ENCODE data around the gene STK39.
A peak's percentile ranks its signal among the peaks of the same experiment; 100 is the strongest.

The STK39 gene

GRCh38 chr2:168089200-168089599, 158.2 kb downstream of the STK39 start:
- Histone ChIP-seq H2AFZ (ENCODE audit: low read depth, low read length) (no peak overlapping the region), H3K14ac (ENCODE audit: low read length in 2 of 2) (no peak overlapping the region), H3K9me3 (ENCODE audit: control insufficient read depth, low read length) (no peaks in the 10 kb centered on the region), H2BK15ac (ENCODE audit: low read depth, poor library complexity, severe bottlenecking) (no peak overlapping the region), H4K8ac (ENCODE audit: low read length) (no peak overlapping the region), H3K27me3 (ENCODE audit: control insufficient read depth in 1 of 2, insufficient read depth in 1 of 2, low read length in 2 of 2) (no peaks in the 10 kb centered on the region), H3K18ac (ENCODE audit: low read depth in 1 of 2, low read length in 2 of 2) (no peak overlapping the region), H3K4ac (ENCODE audit: low read depth in 1 of 2, low read length in 2 of 2) (no peak overlapping the region), H3K4me2 (ENCODE audit: low read length, poor library complexity, severe bottlenecking) (no peak overlapping the region), H2BK12ac (ENCODE audit: low read length in 2 of 2) (no peak overlapping the region), H2BK5ac (ENCODE audit: low read depth, low read length, poor library complexity, severe bottlenecking) (no peak overlapping the region), H3K27ac (ENCODE audit: low read length, poor library complexity, severe bottlenecking) (no peak overlapping the region), H3K4me1 (ENCODE audit: control insufficient read depth, insufficient read depth, low read depth, low read length) (no peaks in the 10 kb centered on the region), H3K4me3 (ENCODE audit: insufficient read depth in 1 of 2, low read depth in 1 of 2, low read length in 2 of 2) (no peak overlapping the region), H3K79me1 (replicated peaks; ENCODE audit: low read length, poor library complexity, severe bottlenecking) (peaks cover 24% of the 10 kb centered on the region), H2BK120ac (ENCODE audit: low read depth, low read length) (no peak overlapping the region), H2AK5ac (ENCODE audit: low read length, severe bottlenecking) (no peak overlapping the region), H4K91ac (ENCODE audit: low read length) (no peak overlapping the region), H3K36me3 (ENCODE audit: control insufficient read depth in 1 of 2, insufficient read depth in 2 of 2, low read depth in 1 of 2, low read length in 2 of 2) (peaks cover 6 to 12% of the 10 kb centered on the region in 2 experiments), H3K9ac (ENCODE audit: low read length) (no peak overlapping the region), H3K23ac (ENCODE audit: low read length in 2 of 2) (no peak overlapping the region)
- DNase-seq = no peak
- WGBS = no CpG with 5 or more reads among the region's 1 CpG

- WGBS = 81% methylated on average over 3 of the region's 4 CpGs
Observed at GRCh38 chr2:168087401-168087800, 160.0 kb downstream of the STK39 start.

GRCh38 chr2:168086851-168087250, 160.5 kb downstream of the STK39 start:
- H3K4ac ChIP-seq (ENCODE audit: low read depth in 1 of 2, low read length in 2 of 2) = no peak overlapping the region
- H3K4me1 ChIP-seq (ENCODE audit: control insufficient read depth, insufficient read depth, low read depth, low read length) = no peaks in the 10 kb centered on the region
- H3K14ac ChIP-seq (ENCODE audit: low read length in 2 of 2) = no peak overlapping the region
- no peak overlapping the region for H2BK120ac ChIP-seq (ENCODE audit: low read depth, low read length)
- H3K23ac ChIP-seq (ENCODE audit: low read length in 2 of 2) = no peak overlapping the region
- H2BK15ac ChIP-seq (ENCODE audit: low read depth, poor library complexity, severe bottlenecking) = no peak overlapping the region
- peaks cover 3 to 5% of the 10 kb centered on the region in 2 experiments for H3K36me3 ChIP-seq (ENCODE audit: control insufficient read depth in 1 of 2, insufficient read depth in 2 of 2, low read depth in 1 of 2, low read length in 2 of 2)
- H2BK12ac ChIP-seq (ENCODE audit: low read length in 2 of 2) = no peak overlapping the region
- no peak overlapping the region for H2BK5ac ChIP-seq (ENCODE audit: low read depth, low read length, poor library complexity, severe bottlenecking)
- no peak overlapping the region for H4K8ac ChIP-seq (ENCODE audit: low read length)
- H3K27me3 ChIP-seq (ENCODE audit: control insufficient read depth in 1 of 2, insufficient read depth in 1 of 2, low read length in 2 of 2) = no peaks in the 10 kb centered on the region
- 91% methylated on average over 5 of the region's 5 CpGs for WGBS
- no peak overlapping the region for H2AFZ ChIP-seq (ENCODE audit: low read depth, low read length)
- DNase-seq = no peak
- no peak overlapping the region for H3K27ac ChIP-seq (ENCODE audit: low read length, poor library complexity, severe bottlenecking)
- no peak overlapping the region for H3K9ac ChIP-seq (ENCODE audit: low read length)
- H3K79me1 ChIP-seq (replicated peaks; ENCODE audit: low read length, poor library complexity, severe bottlenecking) = peaks cover 22% of the 10 kb centered on the region
- no peak overlapping the region for H3K4me2 ChIP-seq (ENCODE audit: low read length, poor library complexity, severe bottlenecking)
- no peak overlapping the region for H2AK5ac ChIP-seq (ENCODE audit: low read length, severe bottlenecking)
- H3K4me3 ChIP-seq (ENCODE audit: insufficient read depth in 1 of 2, low read depth in 1 of 2, low read length in 2 of 2) = no peak overlapping the region
- no peaks in the 10 kb centered on the region for H3K9me3 ChIP-seq (ENCODE audit: control insufficient read depth, low read length)
- peak overlapping the region in 1 of 2 experiments; percentile 44 for H3K18ac ChIP-seq (ENCODE audit: low read depth in 1 of 2, low read length in 2 of 2)
- no peak overlapping the region for H4K91ac ChIP-seq (ENCODE audit: low read length)

More at GRCh38 chr2:168087401-168087800, 160.0 kb downstream of the STK39 start:
- Histone ChIP-seq H4K91ac (ENCODE audit: low read length) (no peak overlapping the region), H3K4ac (ENCODE audit: low read depth in 1 of 2, low read length in 2 of 2) (no peak overlapping the region), H3K27ac (ENCODE audit: low read length, poor library complexity, severe bottlenecking) (no peak overlapping the region), H3K4me2 (ENCODE audit: low read length, poor library complexity, severe bottlenecking) (no peak overlapping the region), H2BK15ac (ENCODE audit: low read depth, poor library complexity, severe bottlenecking) (no peak overlapping the region), H3K4me3 (ENCODE audit: insufficient read depth in 1 of 2, low read depth in 1 of 2, low read length in 2 of 2) (no peak overlapping the region), H3K36me3 (ENCODE audit: control insufficient read depth in 1 of 2, insufficient read depth in 2 of 2, low read depth in 1 of 2, low read length in 2 of 2) (peaks cover 3 to 8% of the 10 kb centered on the region in 2 experiments), H3K14ac (ENCODE audit: low read length in 2 of 2) (no peak overlapping the region), H2AFZ (ENCODE audit: low read depth, low read length) (no peak overlapping the region), H2BK5ac (ENCODE audit: low read depth, low read length, poor library complexity, severe bottlenecking) (no peak overlapping the region), H3K79me1 (replicated peaks; ENCODE audit: low read length, poor library complexity, severe bottlenecking) (peaks cover 22% of the 10 kb centered on the region), H3K23ac (ENCODE audit: low read length in 2 of 2) (no peak overlapping the region), H3K27me3 (ENCODE audit: control insufficient read depth in 1 of 2, insufficient read depth in 1 of 2, low read length in 2 of 2) (no peaks in the 10 kb centered on the region), H3K9ac (ENCODE audit: low read length) (no peak overlapping the region), H3K4me1 (ENCODE audit: control insufficient read depth, insufficient read depth, low read depth, low read length) (no peaks in the 10 kb centered on the region), H3K18ac (ENCODE audit: low read depth in 1 of 2, low read length in 2 of 2) (peak overlapping the region in 1 of 2 experiments; percentile 44), H3K9me3 (ENCODE audit: control insufficient read depth, low read length) (no peaks in the 10 kb centered on the region), H2BK120ac (ENCODE audit: low read depth, low read length) (no peak overlapping the region), H4K8ac (ENCODE audit: low read length) (no peak overlapping the region), H2BK12ac (ENCODE audit: low read length in 2 of 2) (no peak overlapping the region), H2AK5ac (ENCODE audit: low read length, severe bottlenecking) (no peak overlapping the region)
- DNase-seq = no peak

GRCh38 chr2:168085801-168086361, 161.5 kb downstream of the STK39 start:
- Histone ChIP-seq H4K91ac (ENCODE audit: low read length) (no peak overlapping the region), H2AFZ (ENCODE audit: low read depth, low read length) (no peak overlapping the region), H3K9ac (ENCODE audit: low read length) (no peak overlapping the region), H3K18ac (ENCODE audit: low read depth in 1 of 2, low read length in 2 of 2) (no peak overlapping the region), H4K8ac (ENCODE audit: low read length) (no peak overlapping the region), H3K79me1 (replicated peaks; ENCODE audit: low read length, poor library complexity, severe bottlenecking) (peaks cover 19% of the 10 kb centered on the region), H2AK5ac (ENCODE audit: low read length, severe bottlenecking) (no peak overlapping the region), H3K36me3 (ENCODE audit: control insufficient read depth in 1 of 2, insufficient read depth in 2 of 2, low read depth in 1 of 2, low read length in 2 of 2) (peaks cover 3 to 5% of the 10 kb centered on the region in 2 experiments), H3K4me1 (ENCODE audit: control insufficient read depth, insufficient read depth, low read depth, low read length) (no peaks in the 10 kb centered on the region), H3K4me3 (ENCODE audit: insufficient read depth in 1 of 2, low read depth in 1 of 2, low read length in 2 of 2) (no peak overlapping the region), H2BK15ac (ENCODE audit: low read depth, poor library complexity, severe bottlenecking) (no peak overlapping the region), H3K23ac (ENCODE audit: low read length in 2 of 2) (no peak overlapping the region), H2BK5ac (ENCODE audit: low read depth, low read length, poor library complexity, severe bottlenecking) (no peak overlapping the region), H3K4ac (ENCODE audit: low read depth in 1 of 2, low read length in 2 of 2) (no peak overlapping the region), H2BK120ac (ENCODE audit: low read depth, low read length) (no peak overlapping the region), H3K9me3 (ENCODE audit: control insufficient read depth, low read length) (no peaks in the 10 kb centered on the region), H3K14ac (ENCODE audit: low read length in 2 of 2) (no peak overlapping the region), H3K27ac (ENCODE audit: low read length, poor library complexity, severe bottlenecking) (no peak overlapping the region), H3K4me2 (ENCODE audit: low read length, poor library complexity, severe bottlenecking) (no peak overlapping the region), H3K27me3 (ENCODE audit: control insufficient read depth in 1 of 2, insufficient read depth in 1 of 2, low read length in 2 of 2) (no peaks in the 10 kb centered on the region), H2BK12ac (ENCODE audit: low read length in 2 of 2) (no peak overlapping the region)
- 97% methylated on average over 3 of the region's 4 CpGs for WGBS
- no peak for DNase-seq

Data from mesenchymal stem cell (in vitro differentiated cells and primary cell).